Measurements from ENCODE around the gene NEK4. TPM values are rescaled to one million over a fixed set of nuclear protein-coding genes. Genes with fewer than 3 reads are reported as not detected.

NEK4 gene
- total RNA-seq, 1 experiment from 2014 or later: 36.2 TPM

GRCh38 chr3:52721002-52721729 lies 49.6 kb downstream of the NEK4 start:
- no peaks in the 10 kb centered on the region for H4K20me1 ChIP-seq (ENCODE audit: insufficient read depth)
- H3K27ac ChIP-seq (ENCODE audit: low read depth, low read length): no peak overlapping the region
- ChIA-PET POLR2A (no interaction called here), CTCF (no interaction called here), RAD21 (ENCODE audit: low non-redundant PET in 1 of 2, low total read pairs in 2 of 2, uncharacterized antibody in 2 of 2, unreplicated experiment in 2 of 2) (no interaction called here)
- no peaks in the 10 kb centered on the region for H3K4me1 ChIP-seq (ENCODE audit: control insufficient read depth in 1 of 2, insufficient read depth in 2 of 2, low read length in 2 of 2)
- H3K9ac ChIP-seq (ENCODE audit: low read length): no peak overlapping the region
- BruUV-seq (replicated peaks): no TSS peak
- no peaks in the 10 kb centered on the region for H3K27me3 ChIP-seq (ENCODE audit: insufficient read depth, low read length)
- H3K9me3 ChIP-seq (ENCODE audit: control insufficient read depth in 1 of 2, insufficient read depth in 1 of 2, low read depth in 1 of 2, low read length in 2 of 2): no peaks in the 10 kb centered on the region
- H3K36me3 ChIP-seq (ENCODE audit: control insufficient read depth in 1 of 2, insufficient read depth in 2 of 2, low read length in 2 of 2): peaks cover 0 to 3% of the 10 kb centered on the region in 2 experiments; a peak in 1 of 4 replicates
- no peaks in the 10 kb centered on the region for H3K79me2 ChIP-seq (ENCODE audit: insufficient read depth, low read length)
- intact Hi-C loops (cut with micrococcal nuclease): no loop called here
- H3K4me2 ChIP-seq (ENCODE audit: low read length): no peak overlapping the region
- H2AFZ ChIP-seq (ENCODE audit: low read depth, low read length, poor library complexity, severe bottlenecking): no peak overlapping the region
- DNase-seq (ENCODE audit: low read depth, low spot score) (no peak), ATAC-seq (no peak)
- H3K4me3 ChIP-seq (replicated peaks in 1 of 2; ENCODE audit: low read depth in 1 of 2, low read length in 2 of 2): no peak overlapping the region
- no peaks in the 10 kb centered on the region for H3K9me2 ChIP-seq (ENCODE audit: insufficient read depth)
- TF ChIP-seq CTCF (IDR thresholded peaks at IDR 0.05 in 2 of 3, conservative IDR thresholded peaks at IDR 0.05 in 1 of 3; ENCODE audit: borderline replicate concordance in 1 of 3, insufficient read depth in 1 of 3, low read depth in 2 of 3, low read length in 2 of 3) (no peak), JUND (IDR thresholded peaks at IDR 0.05) (no peak), SIN3A (IDR thresholded peaks at IDR 0.05; ENCODE audit: low read depth) (no peak), CEBPB (IDR thresholded peaks at IDR 0.05; ENCODE audit: low read depth) (no peak), SRF (IDR thresholded peaks at IDR 0.05; ENCODE audit: low read depth) (no peak), EGR1 (IDR thresholded peaks at IDR 0.05; ENCODE audit: low read depth) (no peak), ELF1 (IDR thresholded peaks at IDR 0.05; ENCODE audit: borderline replicate concordance, low read depth) (no peak), YY1 (IDR thresholded peaks at IDR 0.05; ENCODE audit: extremely low read depth, insufficient replicate concordance, low read depth, low read length) (no peak), ZNF274 (IDR thresholded peaks at IDR 0.05; ENCODE audit: low read depth, low read length) (no peak)
